ENCODE results near the gene SLC1A2. TPM values are rescaled to one million over a fixed set of nuclear protein-coding genes. Genes with fewer than 3 reads are reported as not detected.

SLC1A2 gene
- total and polyA plus RNA-seq, 2 experiments from 2014 or later, result 0.70 to 2.8 TPM

- TF ChIP-seq CTCF (conservative IDR thresholded peaks at IDR 0.05; ENCODE audit: low read depth in 2 of 2), result no peak
- no peak for TF ChIP-seq POLR2AphosphoS5 (IDR thresholded peaks at IDR 0.05; ENCODE audit: low read depth)
- no peak for TF ChIP-seq ETS1 (IDR thresholded peaks at IDR 0.05)
- TF ChIP-seq ZNF331 (CRISPR knock-in tag; IDR thresholded peaks at IDR 0.05; ENCODE audit: low read depth), result no peak
- no peak for TF ChIP-seq EZH2 (IDR thresholded peaks at IDR 0.05; ENCODE audit: low read depth, unreplicated experiment)
- no peak for TF ChIP-seq STAT1 (IDR thresholded peaks at IDR 0.05; ENCODE audit: unreplicated experiment)
Observed at GRCh38 chr11:35214226-35214770, 205.1 kb downstream of the SLC1A2 start (continued).

GRCh38 chr11:35211952-35212351 lies 207.4 kb downstream of the SLC1A2 start:
- no peaks in the 10 kb centered on the region for H4K20me1 ChIP-seq (replicated peaks; ENCODE audit: insufficient read depth)
- no peak overlapping the region for H3K27ac Mint-ChIP-seq
- H3F3A ChIP-seq (replicated peaks; ENCODE audit: low read depth), result no peaks in the 10 kb centered on the region
- H3K9me2 ChIP-seq (ENCODE audit: insufficient read depth), result peaks cover 25% of the 10 kb centered on the region
- H3K4me1 ChIP-seq (ENCODE audit: insufficient read depth), result peaks cover 29% of the 10 kb centered on the region
- no peaks in the 10 kb centered on the region for H3K36me3 ChIP-seq (ENCODE audit: insufficient read depth)
- no peak overlapping the region for H3K4me3 Mint-ChIP-seq
- H3K4me2 ChIP-seq, result no peak overlapping the region
- H3K79me2 ChIP-seq (replicated peaks; ENCODE audit: insufficient read depth), result no peaks in the 10 kb centered on the region
- no peaks in the 10 kb centered on the region for H3K27me3 ChIP-seq (ENCODE audit: insufficient read depth)
- peaks cover 4% of the 10 kb centered on the region; the same call in 2 of the 3 replicates for H3K9me3 Mint-ChIP-seq
- no peak overlapping the region for H3K27ac ChIP-seq (ENCODE audit: low read depth)
- ATAC-seq (no peak), DNase-seq (ENCODE audit: low spot score) (no peak)
- no peak overlapping the region for H3K4me3 ChIP-seq
- H2AFZ ChIP-seq, result no peak overlapping the region
- peaks cover 38% of the 10 kb centered on the region; the same call in 2 of the 3 replicates for H3K4me1 Mint-ChIP-seq
- H3K27me3 Mint-ChIP-seq (ENCODE audit: insufficient read depth, low read depth, poor library complexity), result no peaks in the 10 kb centered on the region
- no peaks in the 10 kb centered on the region for H3K36me3 Mint-ChIP-seq (ENCODE audit: low read depth)
- no peak for TF ChIP-seq CREB1 (CRISPR knock-in tag; IDR thresholded peaks at IDR 0.05; ENCODE audit: low read depth)
- no peak for TF ChIP-seq ZNF114 (CRISPR knock-in tag; IDR thresholded peaks at IDR 0.05)
- no peak for TF ChIP-seq ZNF331 (CRISPR knock-in tag; IDR thresholded peaks at IDR 0.05; ENCODE audit: low read depth)
- no peak for TF ChIP-seq STAT1 (IDR thresholded peaks at IDR 0.05; ENCODE audit: unreplicated experiment)
- TF ChIP-seq EZH2phosphoT487 (IDR thresholded peaks at IDR 0.05; ENCODE audit: unreplicated experiment), result no peak
- no peak for TF ChIP-seq NANOG (IDR thresholded peaks at IDR 0.05; ENCODE audit: borderline replicate concordance)
- TF ChIP-seq ZNF462 (CRISPR knock-in tag; IDR thresholded peaks at IDR 0.05), result no peak
- no peak for TF ChIP-seq ETS1 (IDR thresholded peaks at IDR 0.05)

Measured in GM23338 (cell line).